Measurements from ENCODE around the gene KLHL41. TPM values are rescaled to one million over a fixed set of nuclear protein-coding genes. Genes with fewer than 3 reads are reported as not detected.
"Not testable (repeated sequence)": the region's sequence is repeated elsewhere in the genome, so short reads cannot be mapped to it uniquely, and the experiment has no call there.

The KLHL41 gene
- polyA plus RNA-seq, 1 donor: 4,199 TPM

- DNase-seq (ENCODE audit: low read depth): no peak
Observed at GRCh38 chr2:169509955-169510354, 453 bp downstream of the KLHL41 start.

- DNase-seq (ENCODE audit: low read depth): no peak
Observed at GRCh38 chr2:169510496-169510895, 994 bp downstream of the KLHL41 start.

- no peak for DNase-seq (ENCODE audit: low read depth)
Observed at GRCh38 chr2:169511818-169512217, 2.3 kb downstream of the KLHL41 start.

GRCh38 chr2:169512525-169512924 is 3.0 kb downstream of the KLHL41 start:
- DNase-seq (ENCODE audit: low read depth): no peak

- no peak for DNase-seq (ENCODE audit: low read depth)
Observed at GRCh38 chr2:169513094-169513493, 3.6 kb downstream of the KLHL41 start.

GRCh38 chr2:169513926-169514325 is 4.4 kb downstream of the KLHL41 start:
- no peak for DNase-seq (ENCODE audit: low read depth)

- DNase-seq (ENCODE audit: low read depth): not testable (repeated sequence)
Observed at GRCh38 chr2:169514758-169515157, 5.3 kb downstream of the KLHL41 start.

- DNase-seq (ENCODE audit: low read depth): not testable (repeated sequence)
Observed at GRCh38 chr2:169516488-169516995, 7.0 kb downstream of the KLHL41 start.

- DNase-seq (ENCODE audit: low read depth): no peak
Observed at GRCh38 chr2:169520896-169521295, 11.4 kb downstream of the KLHL41 start.

- DNase-seq (ENCODE audit: low read depth): no peak
Observed at GRCh38 chr2:169523681-169524080, 14.2 kb downstream of the KLHL41 start.

GRCh38 chr2:169525434-169525833 is 15.9 kb downstream of the KLHL41 start:
- no peak for DNase-seq (ENCODE audit: low read depth)

- no peak for DNase-seq (ENCODE audit: low read depth)
Observed at GRCh38 chr2:169526451-169526850, 16.9 kb downstream of the KLHL41 start.

GRCh38 chr2:169528271-169528701 is 18.8 kb downstream of the KLHL41 start:
- DNase-seq (ENCODE audit: low read depth): no peak

GRCh38 chr2:169539460-169539859 is 30.0 kb downstream of the KLHL41 start:
- DNase-seq (ENCODE audit: low read depth): not testable (repeated sequence)

GRCh38 chr2:169540146-169540545 is 30.6 kb downstream of the KLHL41 start:
- DNase-seq (ENCODE audit: low read depth): no peak

GRCh38 chr2:169542433-169542832 is 32.9 kb downstream of the KLHL41 start:
- DNase-seq (ENCODE audit: low read depth): no peak

- no peak for DNase-seq (ENCODE audit: low read depth)
Observed at GRCh38 chr2:169546756-169547155, 37.3 kb downstream of the KLHL41 start.

GRCh38 chr2:169561364-169561763 is 51.9 kb downstream of the KLHL41 start:
- no peak for DNase-seq (ENCODE audit: low read depth)

GRCh38 chr2:169562084-169562483 is 52.6 kb downstream of the KLHL41 start:
- DNase-seq (ENCODE audit: low read depth): not testable (repeated sequence)

GRCh38 chr2:169562519-169562918 is 53.0 kb downstream of the KLHL41 start:
- no peak for DNase-seq (ENCODE audit: low read depth)

- no peak for DNase-seq (ENCODE audit: low read depth)
Observed at GRCh38 chr2:169565686-169566085, 56.2 kb downstream of the KLHL41 start.

- no peak for DNase-seq (ENCODE audit: low read depth)
Observed at GRCh38 chr2:169569948-169570347, 60.4 kb downstream of the KLHL41 start.

- DNase-seq (ENCODE audit: low read depth): not testable (repeated sequence)
Observed at GRCh38 chr2:169570752-169571151, 61.2 kb downstream of the KLHL41 start.

- no peak for DNase-seq (ENCODE audit: low read depth)
Observed at GRCh38 chr2:169571571-169571970, 62.1 kb downstream of the KLHL41 start.
